IMR-90 (cell line): ENCODE data around the gene C21orf58. TPM values are rescaled to one million over a fixed set of nuclear protein-coding genes. Genes with fewer than 3 reads are reported as not detected.
A peak's percentile ranks its signal among the peaks of the same experiment; 100 is the strongest.

ENCODE experiments used
- ATAC-seq: fragments of 200-7000 bp; cut with Tn5 transposase; 2 replicates; pipeline ENCODE4 v1.9.1; 2020; ENCODE audit warnings: low read depth, mild to moderate bottlenecking, moderate library complexity
- BruUV-seq: library from RNA; stranded (reverse); fragments of 400-500 nt; replicated peaks from 2 replicates; lab custom pipeline; 2021; lab: Mats Ljungman, UMichigan
- CTCF ChIA-PET: fragments of 300-600 bp; formaldehyde crosslinking; extraction: SDS; loops from one replicate; lab custom pipeline; 2021; ENCODE audit warnings: antibody characterized with exemption; lab: Yijun Ruan, JAX
- POLR2A ChIA-PET: fragments of 300-600 bp; sonication (Branson Sonifier 250); formaldehyde crosslinking; loops from one replicate; lab custom pipeline; 2022; ENCODE audit warnings: antibody characterized with exemption; ENCODE audit not compliant: unreplicated experiment; lab: Charles Lee
- DNase-seq: peaks from one replicate; pipeline ENCODE4 v3.0.0; 2013
- H2AFZ ChIP-seq: replicated peaks from 2 replicates; pipeline ENCODE3; 2013; ENCODE audit warnings: low read length, mild to moderate bottlenecking; ENCODE audit not compliant: poor library complexity
- H2AK5ac ChIP-seq: 2 replicates; pipeline ENCODE4 v1.6.1; 2013; ENCODE audit warnings: low read depth, low read length, inconsistent platforms
- H2AK9ac ChIP-seq: replicated peaks from 2 replicates; pipeline ENCODE3; 2013; ENCODE audit warnings: mild to moderate bottlenecking, low read depth, low read length, moderate library complexity; ENCODE audit not compliant: poor library complexity
- H2BK120ac ChIP-seq: 2 replicates; pipeline ENCODE4 v1.6.1; 2013; ENCODE audit warnings: low read depth, low read length, inconsistent platforms
- H2BK15ac ChIP-seq: 3 replicates; pipeline ENCODE4 v1.6.1; 2013; ENCODE audit warnings: low read depth, low read length, inconsistent platforms
- H2BK20ac ChIP-seq: 2 replicates; pipeline ENCODE4 v1.6.1; 2013; ENCODE audit warnings: low read depth, mild to moderate bottlenecking, inconsistent platforms, low read length, moderate library complexity
- H2BK5ac ChIP-seq: 2 replicates; pipeline ENCODE4 v1.6.1; 2013; ENCODE audit warnings: mild to moderate bottlenecking, low read depth, low read length, inconsistent platforms; ENCODE audit not compliant: poor library complexity, severe bottlenecking
- H3K14ac ChIP-seq: replicated peaks from 2 replicates; pipeline ENCODE4 v1.6.1; 2013; ENCODE audit warnings: low read depth, low read length, inconsistent platforms
- H3K18ac ChIP-seq: 2 replicates; pipeline ENCODE4 v1.6.1; 2013; ENCODE audit warnings: low read depth, low read length, control low read depth
- H3K23ac ChIP-seq: 2 replicates; pipeline ENCODE4 v1.6.1; 2013; ENCODE audit warnings: low read depth, low read length, inconsistent platforms
- H3K27ac ChIP-seq: 2 replicates; pipeline ENCODE4 v1.5.1; 2013; ENCODE audit warnings: mild to moderate bottlenecking, control low read depth, low read length; ENCODE audit not compliant: insufficient read depth
- H3K27me3 ChIP-seq: 2 replicates; pipeline ENCODE4 v1.6.1; 2013; ENCODE audit warnings: low read length; ENCODE audit not compliant: control insufficient read depth, insufficient read depth
- H3K36me3 ChIP-seq: 2 replicates; pipeline ENCODE4 v1.6.1; 2013; ENCODE audit warnings: low read length, mixed read lengths; ENCODE audit not compliant: control insufficient read depth, insufficient read depth
- H3K4ac ChIP-seq: 2 replicates; pipeline ENCODE4 v1.6.1; 2013; ENCODE audit warnings: low read depth, low read length, inconsistent platforms
- H3K4me1 ChIP-seq: 2 replicates; pipeline ENCODE4 v1.6.1; 2013; ENCODE audit warnings: low read length, mixed read lengths; ENCODE audit not compliant: control insufficient read depth, insufficient read depth
- H3K4me2 ChIP-seq: 2 replicates; pipeline ENCODE4 v1.6.1; 2013; ENCODE audit warnings: low read depth, mild to moderate bottlenecking, control low read depth, low read length, moderate library complexity
- H3K4me3 ChIP-seq: 2 replicates; pipeline ENCODE4 v1.5.1; 2013; ENCODE audit warnings: low read depth, mild to moderate bottlenecking, control low read depth, low read length, moderate library complexity; ENCODE audit not compliant: insufficient read depth
- H3K56ac ChIP-seq: 2 replicates; pipeline ENCODE4 v1.6.1; 2013; ENCODE audit warnings: low read length, inconsistent platforms; ENCODE audit not compliant: insufficient read depth; ENCODE audit errors: extremely low read depth
- H3K79me1 ChIP-seq, 2 experiments: 2 replicates each; pipeline ENCODE4 v1.6.1; 2013; ENCODE audit warnings: low read length in 2 of 2, inconsistent platforms in 1 of 2, low read depth in 1 of 2
- H3K9ac ChIP-seq: 2 replicates; pipeline ENCODE4 v1.6.1; 2013; ENCODE audit warnings: low read depth, low read length, control low read depth
- H3K9me1 ChIP-seq: 2 replicates; pipeline ENCODE4 v1.6.1; 2013; ENCODE audit warnings: low read length, inconsistent platforms; ENCODE audit not compliant: insufficient read depth
- H3K9me3 ChIP-seq: 2 replicates; pipeline ENCODE4 v1.6.1; 2013; ENCODE audit warnings: low read length; ENCODE audit not compliant: control insufficient read depth, insufficient read depth
- H4K20me1 ChIP-seq: 2 replicates; pipeline ENCODE4 v1.6.1; 2013; ENCODE audit warnings: low read length, inconsistent platforms; ENCODE audit not compliant: insufficient read depth
- H4K5ac ChIP-seq: 2 replicates; pipeline ENCODE4 v1.6.1; 2013; ENCODE audit warnings: mild to moderate bottlenecking, low read depth, low read length, control low read depth
- H4K8ac ChIP-seq, 2 experiments: 2 replicates each; pipeline ENCODE4 v1.6.1; 2013; ENCODE audit warnings: low read depth in 2 of 2, low read length in 2 of 2, control low read depth in 1 of 2, inconsistent platforms in 1 of 2
- H4K91ac ChIP-seq: 2 replicates; pipeline ENCODE4 v1.6.1; 2013; ENCODE audit warnings: low read depth, low read length, inconsistent platforms; ENCODE audit not compliant: insufficient read depth
- CEBPB ChIP-seq: IDR thresholded peaks from 2 replicates; pipeline ENCODE4 v1.6.1; 2012; ENCODE audit warnings: low read depth, low read length, improper control_type of control experiment
- CTCF ChIP-seq: conservative IDR thresholded peaks from 2 replicates; pipeline ENCODE4 v1.5.1; 2012; ENCODE audit warnings: mild to moderate bottlenecking, low read depth, low read length, improper control_type of control experiment
- MXI1 ChIP-seq: IDR thresholded peaks from 2 replicates; pipeline ENCODE4 v1.6.1; 2012; ENCODE audit warnings: low read depth, mild to moderate bottlenecking, low read length, moderate library complexity, borderline replicate concordance
- NFE2L2 ChIP-seq: fragments of 150-350 bp; IDR thresholded peaks from 2 replicates; pipeline ENCODE4 v1.6.1; 2016; ENCODE audit warnings: low read depth, mild to moderate bottlenecking, low read length
- RAD21 ChIP-seq: IDR thresholded peaks from 2 replicates; pipeline ENCODE4 v1.6.1; 2012; ENCODE audit warnings: low read length, improper control_type of control experiment
- RFX5 ChIP-seq: IDR thresholded peaks from 2 replicates; pipeline ENCODE4 v1.8.0; 2012; ENCODE audit warnings: low read depth, mild to moderate bottlenecking, low read length, moderate library complexity
- SMC3 ChIP-seq: fragments of 150-350 bp; IDR thresholded peaks from 2 replicates; pipeline ENCODE4 v1.6.1; 2016; ENCODE audit warnings: low read depth, mild to moderate bottlenecking, antibody characterized with exemption, low read length, moderate library complexity
- WGBS, 2 experiments: methylation state at CpG; one replicate each; pipeline versions ENCODE4 v1.1.5 to v1.1.7; 2013; ENCODE audit warnings: missing lambda C conversion rate in 2 of 2; ENCODE audit not compliant: insufficient read length in 1 of 2; ENCODE audit errors: extremely low coverage in 2 of 2; 5-methylcytosine and 5-hydroxymethylcytosine counted together
- dilution Hi-C: fragments of 300-500 bp; cut with HindIII; formaldehyde crosslinking; loops from one replicate; pipeline ENCODE4 v1.14.3; 2018; ENCODE audit warnings: low sequenced_read_pairs; ENCODE audit not compliant: unreplicated experiment
- in situ Hi-C: fragments of 300-500 bp; cut with MboI; formaldehyde crosslinking; loops from 3 replicates; pipeline ENCODE4 v1.14.3; 2019; ENCODE audit warnings: low sequenced_read_pairs, inconsistent platforms, mixed read lengths
- intact Hi-C: fragments of 100-400 bp; cut with micrococcal nuclease; formaldehyde crosslinking; loops from 2 replicates; pipeline ENCODE4 v1.10.0; 2022
- polyA plus RNA-seq, 3 experiments: library from polyadenylated mRNA; depleted of rRNA; stranded (reverse); fragments of >200 nt; gene quantifications; 2 replicates each; pipeline ENCODE4 v1.2.3, GENCODE V29; 2012; ENCODE audit warnings: low replicate concordance in 1 of 3
- total RNA-seq: library from RNA; depleted of rRNA; stranded (reverse); fragments of >200 nt; gene quantifications from 2 replicates; pipeline ENCODE4 v1.2.3, GENCODE V29; 2012

The C21orf58 gene
- total and polyA plus RNA-seq, 2 of the 4 experiments (the other 2 are of a cell fraction): 2.7 to 6.2 TPM

GRCh38 chr21:46324390-46325072 lies 861 bp upstream of the C21orf58 start:
- no peaks in the 10 kb centered on the region for H3K27me3 ChIP-seq
- ChIA-PET CTCF (no interaction called here), POLR2A (no interaction called here)
- peaks cover 11% of the 10 kb centered on the region for H3K4me1 ChIP-seq
- H2BK120ac ChIP-seq: no peak overlapping the region
- intact Hi-C loops: loop anchor here (1.0 to 10.0 kb wide), 2 partner anchors 39 to 350 kb away; partner anchors contain the start of gene MCM3AP
- no peak overlapping the region for H4K5ac ChIP-seq
- H3K18ac ChIP-seq: no peak overlapping the region
- in situ Hi-C loops: no loop called here
- H3K56ac ChIP-seq: peak overlapping the region; percentile 73
- peak overlapping the region; percentile 85 for H2BK5ac ChIP-seq
- H3K14ac ChIP-seq: peak overlapping the region; percentile 64
- peak overlapping the region; percentile 91 for H2AFZ ChIP-seq
- H3K9me3 ChIP-seq: no peaks in the 10 kb centered on the region
- peak overlapping the region; percentile 85 for H3K4me3 ChIP-seq
- H3K9me1 ChIP-seq: peaks cover 6% of the 10 kb centered on the region
- DNase-seq: peak; percentile 70
- H3K27ac ChIP-seq: peak overlapping the region; percentile 76
- H2AK5ac ChIP-seq: peak overlapping the region; percentile 71
- H2BK20ac ChIP-seq: no peak overlapping the region
- peak overlapping the region; percentile 63; the same call in 1 of the 2 replicates for H4K91ac ChIP-seq
- no peak overlapping the region for H2BK15ac ChIP-seq
- 1% methylated on average over 44 of the region's 98 CpGs; no CpG with 5 or more reads in 1 of the 2 experiments for WGBS, 2 experiments
- no TSS peak for BruUV-seq
- peak overlapping the region in 1 of 2 experiments; percentile 79; a peak in 2 of 4 replicates for H4K8ac ChIP-seq
- peak; percentile 13; the same call in 1 of the 2 replicates for TF ChIP-seq MXI1
- TF ChIP-seq CEBPB: no peak
- peak; percentile 5; the same call in 1 of the 2 replicates for TF ChIP-seq SMC3
- TF ChIP-seq NFE2L2: no peak
- peak; percentile 23; the same call in 1 of the 2 replicates for TF ChIP-seq CTCF
- no peak for TF ChIP-seq RAD21
- no peak for TF ChIP-seq RFX5
- dilution Hi-C loops: no loop called here
- H3K4ac ChIP-seq: peak overlapping the region; percentile 87
- H2AK9ac ChIP-seq: peak overlapping the region; percentile 98
- H3K9ac ChIP-seq: peak overlapping the region; percentile 85
- ATAC-seq: peak; percentile 84
- peaks cover 13% of the 10 kb centered on the region for H4K20me1 ChIP-seq
- H3K79me1 ChIP-seq: peaks cover 20 to 60% of the 10 kb centered on the region in 2 experiments
- 0 out of 2 replicates have a peak overlapping the region, but pooled peaks have one; percentile 18 for H3K23ac ChIP-seq
- H3K4me2 ChIP-seq: peak overlapping the region; percentile 96
- peaks cover 5% of the 10 kb centered on the region for H3K36me3 ChIP-seq
